ENCODE measurements around the gene ASIC2. TPM values are rescaled to one million over a fixed set of nuclear protein-coding genes. Genes with fewer than 3 reads are reported as not detected.

The ASIC2 gene
- total RNA-seq, 1 donor: not detected

- H3K4me2 ChIP-seq (ENCODE audit: insufficient read depth, low read length): no peak overlapping the region
- no peak for TF ChIP-seq CTCF (IDR thresholded peaks at IDR 0.05; ENCODE audit: extremely low read depth, low read depth, low read length)
- no peak overlapping the region for H2AFZ ChIP-seq (ENCODE audit: low read length)
- H3K4me3 ChIP-seq (ENCODE audit: insufficient read depth, low read length): no peak overlapping the region
- H3K27ac ChIP-seq (ENCODE audit: low read depth, low read length): no peak overlapping the region
- no peaks in the 10 kb centered on the region for H3K36me3 ChIP-seq (ENCODE audit: insufficient read depth, low read length)
- no peaks in the 10 kb centered on the region for H3K27me3 ChIP-seq (ENCODE audit: insufficient read depth, low read length)
- no peak for DNase-seq (ENCODE audit: insufficient read length, low spot score, missing footprints)
- H3K9me3 ChIP-seq (ENCODE audit: low read depth, low read length): no peaks in the 10 kb centered on the region
- no peaks in the 10 kb centered on the region for H3K79me2 ChIP-seq (ENCODE audit: insufficient read depth, low read length)
- H4K20me1 ChIP-seq (ENCODE audit: insufficient read depth, low read length): no peaks in the 10 kb centered on the region
- no peaks in the 10 kb centered on the region for H3K4me1 ChIP-seq (ENCODE audit: insufficient read depth, low read length)
These were observed 73.1 kb downstream of the ASIC2 start for GRCh38 chr17:33220036-33220435.

GRCh38 chr17:33218698-33219601 is 74.1 kb downstream of the ASIC2 start:
- no peak overlapping the region for H2AFZ ChIP-seq (ENCODE audit: low read length)
- no peak overlapping the region for H3K27ac ChIP-seq (ENCODE audit: low read depth, low read length)
- H3K4me1 ChIP-seq (ENCODE audit: insufficient read depth, low read length): no peaks in the 10 kb centered on the region
- no peak overlapping the region for H3K4me3 ChIP-seq (ENCODE audit: insufficient read depth, low read length)
- H3K27me3 ChIP-seq (ENCODE audit: insufficient read depth, low read length): no peaks in the 10 kb centered on the region
- H4K20me1 ChIP-seq (ENCODE audit: insufficient read depth, low read length): no peaks in the 10 kb centered on the region
- H3K36me3 ChIP-seq (ENCODE audit: insufficient read depth, low read length): no peaks in the 10 kb centered on the region
- H3K4me2 ChIP-seq (ENCODE audit: insufficient read depth, low read length): no peak overlapping the region
- H3K9me3 ChIP-seq (ENCODE audit: low read depth, low read length): no peaks in the 10 kb centered on the region
- no peak for TF ChIP-seq CTCF (IDR thresholded peaks at IDR 0.05; ENCODE audit: extremely low read depth, low read depth, low read length)
- no peaks in the 10 kb centered on the region for H3K79me2 ChIP-seq (ENCODE audit: insufficient read depth, low read length)
- DNase-seq (ENCODE audit: insufficient read length, low spot score, missing footprints): no peak

- Histone ChIP-seq H3K4me3 (ENCODE audit: insufficient read depth, low read length) (no peak overlapping the region), H3K27me3 (ENCODE audit: insufficient read depth, low read length) (no peaks in the 10 kb centered on the region), H4K20me1 (ENCODE audit: insufficient read depth, low read length) (no peaks in the 10 kb centered on the region), H2AFZ (ENCODE audit: low read length) (no peak overlapping the region), H3K9me3 (ENCODE audit: low read depth, low read length) (no peaks in the 10 kb centered on the region), H3K27ac (ENCODE audit: low read depth, low read length) (no peak overlapping the region), H3K79me2 (ENCODE audit: insufficient read depth, low read length) (no peaks in the 10 kb centered on the region), H3K36me3 (ENCODE audit: insufficient read depth, low read length) (no peaks in the 10 kb centered on the region), H3K4me2 (ENCODE audit: insufficient read depth, low read length) (no peak overlapping the region), H3K4me1 (ENCODE audit: insufficient read depth, low read length) (no peaks in the 10 kb centered on the region)
- DNase-seq (ENCODE audit: insufficient read length, low spot score, missing footprints): no peak
- TF ChIP-seq CTCF (IDR thresholded peaks at IDR 0.05; ENCODE audit: extremely low read depth, low read depth, low read length): no peak
These were observed 75.2 kb downstream of the ASIC2 start for GRCh38 chr17:33217891-33218290.

GRCh38 chr17:33214996-33215395 is 78.1 kb downstream of the ASIC2 start:
- no peaks in the 10 kb centered on the region for H3K4me1 ChIP-seq (ENCODE audit: insufficient read depth, low read length)
- no peaks in the 10 kb centered on the region for H3K27me3 ChIP-seq (ENCODE audit: insufficient read depth, low read length)
- H2AFZ ChIP-seq (ENCODE audit: low read length): no peak overlapping the region
- no peaks in the 10 kb centered on the region for H3K36me3 ChIP-seq (ENCODE audit: insufficient read depth, low read length)
- no peak overlapping the region for H3K4me2 ChIP-seq (ENCODE audit: insufficient read depth, low read length)
- no peaks in the 10 kb centered on the region for H3K9me3 ChIP-seq (ENCODE audit: low read depth, low read length)
- H4K20me1 ChIP-seq (ENCODE audit: insufficient read depth, low read length): no peaks in the 10 kb centered on the region
- no peaks in the 10 kb centered on the region for H3K79me2 ChIP-seq (ENCODE audit: insufficient read depth, low read length)
- no peak for DNase-seq (ENCODE audit: insufficient read length, low spot score, missing footprints)
- no peak overlapping the region for H3K27ac ChIP-seq (ENCODE audit: low read depth, low read length)
- H3K4me3 ChIP-seq (ENCODE audit: insufficient read depth, low read length): no peak overlapping the region
- TF ChIP-seq CTCF (IDR thresholded peaks at IDR 0.05; ENCODE audit: extremely low read depth, low read depth, low read length): no peak

Data from osteoblast (primary cell).